GM10248 (cell line): ENCODE measurements around the gene HTR3A.
A peak's percentile ranks its signal among the peaks of the same experiment; 100 is the strongest.

Experiments used
- CTCF ChIA-PET: fragments of 300-600 bp; sonication (Branson Sonifier 250); formaldehyde crosslinking; extraction: SDS; loops from one replicate; lab custom pipeline; 2021; ENCODE audit warnings: antibody characterized with exemption; lab: Yijun Ruan, JAX
- POLR2A ChIA-PET: fragments of 350-650 bp; sonication (Branson Sonifier 250); formaldehyde crosslinking; extraction: SDS; loops from one replicate; lab custom pipeline; 2020; ENCODE audit warnings: antibody characterized with exemption; lab: Yijun Ruan, JAX
- DNase-seq: peaks from one replicate; pipeline ENCODE4 v3.0.0; 2012; ENCODE audit errors: extremely low spot score
- CTCF ChIP-seq: IDR thresholded peaks from 2 replicates; pipeline ENCODE4 v1.5.1; 2012; ENCODE audit warnings: mild to moderate bottlenecking, low read depth; ENCODE audit errors: extremely low read depth, missing control alignments, control extremely low read depth

HTR3A gene

GRCh38 chr11:114036147-114036811 lies 61.4 kb downstream of the HTR3A start:
- peak; percentile 50 for TF ChIP-seq CTCF
- ChIA-PET CTCF (interaction anchor here (1.2 kb wide), 1 partner anchor 9 kb away, joined by 3 read pairs; no protein-coding TSS in a partner anchor), POLR2A (no interaction called here)
- DNase-seq, result peak; percentile 35

DNA sequence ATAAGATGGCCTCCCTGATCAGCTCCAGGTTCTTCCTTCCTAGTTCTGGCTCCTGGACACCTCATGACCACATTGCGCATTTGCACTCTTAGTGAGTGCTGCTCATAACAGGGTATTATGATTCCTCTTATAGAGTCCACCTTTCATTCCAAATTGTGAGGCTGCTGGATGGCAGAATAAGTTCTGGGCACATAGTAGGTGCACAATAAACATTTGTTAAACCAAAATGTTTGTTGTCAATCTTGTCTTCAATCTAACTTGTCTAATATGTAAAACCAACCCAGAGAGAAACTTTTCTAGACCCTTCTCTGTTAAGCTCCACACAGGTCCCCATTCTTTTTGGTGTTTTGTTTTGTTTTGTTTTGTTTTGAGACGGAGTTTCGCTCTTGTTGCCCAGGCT lies 62.0 kb downstream of the HTR3A start:
- DNase-seq, result no peak
- POLR2A ChIA-PET, result no interaction called here
- no peak for TF ChIP-seq CTCF
- CTCF ChIA-PET, result no interaction called here

GRCh38 chr11:114039551-114039950 lies 64.6 kb downstream of the HTR3A start:
- CTCF ChIA-PET, result interaction anchor here (0.7 to 1.7 kb wide), 3 partner anchors 21 to 222 kb away, joined by 3 to 5 read pairs (median 3); no protein-coding TSS in a partner anchor
- POLR2A ChIA-PET, result no interaction called here
- DNase-seq, result no peak
- no peak for TF ChIP-seq CTCF
